GM23338 (cell line): ENCODE results near the gene DRP2. TPM values are rescaled to one million over a fixed set of nuclear protein-coding genes. Genes with fewer than 3 reads are reported as not detected.

Experiments used
- polyA plus RNA-seq: library from polyadenylated mRNA; unstranded; fragments of >200 nt; fragmentation: Nextera tagmentation; extraction: Ambion mirVana; gene quantifications from 2 replicates; pipeline ENCODE4 v1.2.1, GENCODE V29; 2016
- small RNA-seq: library from RNA; depleted of rRNA; stranded (forward); fragments of <200 nt; gene quantifications from one replicate; pipeline ENCODE3, GENCODE V24; 2014; ENCODE audit warnings: low replicate concordance
- total RNA-seq: library from RNA; depleted of rRNA; stranded (reverse); fragments of >200 nt; shearing (Covaris generic); gene quantifications from 2 replicates; pipeline ENCODE4 v1.2.3, GENCODE V29; 2014; rRNA removed
- TF ChIP-seq, protein P1 (sequence below): fragments of 250-450 bp; sonication (Bioruptor Pico); IDR thresholded peaks from 2 replicates; pipeline ENCODE4 v1.5.0; 2020; ENCODE audit warnings: mild to moderate bottlenecking, moderate library complexity

Gene DRP2
- total and polyA plus RNA-seq, 2 experiments from 2014 or later, result 0.24 TPM; not detected in 1

DNA sequence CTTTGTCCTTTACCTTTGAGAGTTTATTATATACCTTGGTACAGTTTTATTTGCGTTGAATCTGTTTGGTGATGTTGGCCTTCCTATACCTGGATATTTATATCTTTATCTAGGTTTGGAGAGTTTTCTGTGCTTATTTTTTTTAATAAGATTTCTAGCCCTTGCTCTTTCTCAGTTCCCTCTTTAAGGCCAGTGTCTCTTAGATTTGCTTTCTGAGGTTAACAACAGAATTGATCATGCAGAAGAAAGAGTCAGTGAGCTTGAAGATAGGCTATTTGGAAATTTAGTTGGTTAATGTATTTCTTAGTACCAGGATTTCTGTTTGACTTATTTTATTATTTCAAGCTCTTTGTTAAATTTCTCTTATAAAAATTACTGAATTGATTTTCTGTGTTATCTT is 84.2 kb downstream of the DRP2 start (continued):
- TF ChIP-seq, protein P1, sequence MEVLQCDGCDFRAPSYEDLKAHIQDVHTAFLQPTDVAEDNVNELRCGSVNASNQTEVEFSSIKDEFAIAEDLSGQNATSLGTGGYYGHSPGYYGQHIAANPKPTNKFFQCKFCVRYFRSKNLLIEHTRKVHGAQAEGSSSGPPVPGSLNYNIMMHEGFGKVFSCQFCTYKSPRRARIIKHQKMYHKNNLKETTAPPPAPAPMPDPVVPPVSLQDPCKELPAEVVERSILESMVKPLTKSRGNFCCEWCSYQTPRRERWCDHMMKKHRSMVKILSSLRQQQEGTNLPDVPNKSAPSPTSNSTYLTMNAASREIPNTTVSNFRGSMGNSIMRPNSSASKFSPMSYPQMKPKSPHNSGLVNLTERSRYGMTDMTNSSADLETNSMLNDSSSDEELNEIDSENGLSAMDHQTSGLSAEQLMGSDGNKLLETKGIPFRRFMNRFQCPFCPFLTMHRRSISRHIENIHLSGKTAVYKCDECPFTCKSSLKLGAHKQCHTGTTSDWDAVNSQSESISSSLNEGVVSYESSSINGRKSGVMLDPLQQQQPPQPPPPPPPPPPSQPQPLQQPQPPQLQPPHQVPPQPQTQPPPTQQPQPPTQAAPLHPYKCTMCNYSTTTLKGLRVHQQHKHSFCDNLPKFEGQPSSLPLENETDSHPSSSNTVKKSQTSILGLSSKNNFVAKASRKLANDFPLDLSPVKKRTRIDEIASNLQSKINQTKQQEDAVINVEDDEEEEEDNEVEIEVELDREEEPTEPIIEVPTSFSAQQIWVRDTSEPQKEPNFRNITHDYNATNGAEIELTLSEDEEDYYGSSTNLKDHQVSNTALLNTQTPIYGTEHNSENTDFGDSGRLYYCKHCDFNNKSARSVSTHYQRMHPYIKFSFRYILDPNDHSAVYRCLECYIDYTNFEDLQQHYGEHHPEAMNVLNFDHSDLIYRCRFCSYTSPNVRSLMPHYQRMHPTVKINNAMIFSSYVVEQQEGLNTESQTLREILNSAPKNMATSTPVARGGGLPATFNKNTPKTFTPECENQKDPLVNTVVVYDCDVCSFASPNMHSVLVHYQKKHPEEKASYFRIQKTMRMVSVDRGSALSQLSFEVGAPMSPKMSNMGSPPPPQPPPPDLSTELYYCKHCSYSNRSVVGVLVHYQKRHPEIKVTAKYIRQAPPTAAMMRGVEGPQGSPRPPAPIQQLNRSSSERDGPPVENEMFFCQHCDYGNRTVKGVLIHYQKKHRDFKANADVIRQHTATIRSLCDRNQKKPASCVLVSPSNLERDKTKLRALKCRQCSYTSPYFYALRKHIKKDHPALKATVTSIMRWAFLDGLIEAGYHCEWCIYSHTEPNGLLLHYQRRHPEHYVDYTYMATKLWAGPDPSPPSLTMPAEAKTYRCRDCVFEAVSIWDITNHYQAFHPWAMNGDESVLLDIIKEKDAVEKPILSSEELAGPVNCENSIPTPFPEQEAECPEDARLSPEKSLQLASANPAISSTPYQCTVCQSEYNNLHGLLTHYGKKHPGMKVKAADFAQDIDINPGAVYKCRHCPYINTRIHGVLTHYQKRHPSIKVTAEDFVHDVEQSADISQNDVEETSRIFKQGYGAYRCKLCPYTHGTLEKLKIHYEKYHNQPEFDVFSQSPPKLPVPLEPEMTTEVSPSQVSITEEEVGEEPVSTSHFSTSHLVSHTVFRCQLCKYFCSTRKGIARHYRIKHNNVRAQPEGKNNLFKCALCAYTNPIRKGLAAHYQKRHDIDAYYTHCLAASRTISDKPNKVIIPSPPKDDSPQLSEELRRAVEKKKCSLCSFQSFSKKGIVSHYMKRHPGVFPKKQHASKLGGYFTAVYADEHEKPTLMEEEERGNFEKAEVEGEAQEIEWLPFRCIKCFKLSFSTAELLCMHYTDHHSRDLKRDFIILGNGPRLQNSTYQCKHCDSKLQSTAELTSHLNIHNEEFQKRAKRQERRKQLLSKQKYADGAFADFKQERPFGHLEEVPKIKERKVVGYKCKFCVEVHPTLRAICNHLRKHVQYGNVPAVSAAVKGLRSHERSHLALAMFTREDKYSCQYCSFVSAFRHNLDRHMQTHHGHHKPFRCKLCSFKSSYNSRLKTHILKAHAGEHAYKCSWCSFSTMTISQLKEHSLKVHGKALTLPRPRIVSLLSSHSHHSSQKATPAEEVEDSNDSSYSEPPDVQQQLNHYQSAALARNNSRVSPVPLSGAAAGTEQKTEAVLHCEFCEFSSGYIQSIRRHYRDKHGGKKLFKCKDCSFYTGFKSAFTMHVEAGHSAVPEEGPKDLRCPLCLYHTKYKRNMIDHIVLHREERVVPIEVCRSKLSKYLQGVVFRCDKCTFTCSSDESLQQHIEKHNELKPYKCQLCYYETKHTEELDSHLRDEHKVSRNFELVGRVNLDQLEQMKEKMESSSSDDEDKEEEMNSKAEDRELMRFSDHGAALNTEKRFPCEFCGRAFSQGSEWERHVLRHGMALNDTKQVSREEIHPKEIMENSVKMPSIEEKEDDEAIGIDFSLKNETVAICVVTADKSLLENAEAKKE (CRISPR knock-in tag), result no peak

Small RNA genes lying within 50 kb of the gene (small RNA-seq; reads per million reads assigned to genes)
- not detected for gene Z70280.1

Other genes starting within 250 kb of the DRP2 start
- 18.6 and 25.9 TPM in 2 replicates for gene TRMT2B, start 167.7 kb upstream of the DRP2 start, total RNA-seq
- gene TRMT2B, start 167.7 kb upstream of the DRP2 start, polyA plus RNA-seq, result 5.4 and 6.5 TPM in 2 replicates
- 4.4 and 5.8 TPM in 2 replicates for gene TMEM35A, start 140.9 kb upstream of the DRP2 start, total RNA-seq
- gene TMEM35A, start 140.9 kb upstream of the DRP2 start, polyA plus RNA-seq, result 4.2 and 4.3 TPM in 2 replicates
- gene CENPI, start 121.6 kb upstream of the DRP2 start, total RNA-seq, result 30.8 and 41.3 TPM in 2 replicates
- gene CENPI, start 121.6 kb upstream of the DRP2 start, polyA plus RNA-seq, result 5.2 and 7.2 TPM in 2 replicates
- gene TAF7L, start 71.5 kb downstream of the DRP2 start, total RNA-seq, result 0.58 TPM in 1 of 2 replicates, not detected in the other
- gene TAF7L, start 71.5 kb downstream of the DRP2 start, polyA plus RNA-seq, result 0.37 and 0.66 TPM in 2 replicates
- gene TIMM8A, start 129.0 kb downstream of the DRP2 start, total RNA-seq, result 19.3 and 23.5 TPM in 2 replicates
- gene TIMM8A, start 129.0 kb downstream of the DRP2 start, polyA plus RNA-seq, result 38.3 and 41.7 TPM in 2 replicates
- gene BTK, start 166.4 kb downstream of the DRP2 start, total RNA-seq, result 0.16 and 0.31 TPM in 2 replicates
- 0.19 and 0.68 TPM in 2 replicates for gene BTK, start 166.4 kb downstream of the DRP2 start, polyA plus RNA-seq
- 901 and 2,255 TPM in 2 replicates for gene RPL36A, start 171.2 kb downstream of the DRP2 start, total RNA-seq
- 1,348 and 1,607 TPM in 2 replicates for gene RPL36A, start 171.2 kb downstream of the DRP2 start, polyA plus RNA-seq
- 44.4 and 48.5 TPM in 2 replicates for gene GLA, start 188.1 kb downstream of the DRP2 start, total RNA-seq
- 34.7 and 37.2 TPM in 2 replicates for gene GLA, start 188.1 kb downstream of the DRP2 start, polyA plus RNA-seq
- 59.2 and 60.5 TPM in 2 replicates for gene HNRNPH2, start 188.4 kb downstream of the DRP2 start, total RNA-seq
- 68.9 and 80.1 TPM in 2 replicates for gene HNRNPH2, start 188.4 kb downstream of the DRP2 start, polyA plus RNA-seq